ENCODE data around the gene CPPED1. TPM values are rescaled to one million over a fixed set of nuclear protein-coding genes. Genes with fewer than 3 reads are reported as not detected.

CPPED1 gene
- total and polyA plus RNA-seq, 2 experiments from 2014 or later, result 6.2 to 7.3 TPM

DNA sequence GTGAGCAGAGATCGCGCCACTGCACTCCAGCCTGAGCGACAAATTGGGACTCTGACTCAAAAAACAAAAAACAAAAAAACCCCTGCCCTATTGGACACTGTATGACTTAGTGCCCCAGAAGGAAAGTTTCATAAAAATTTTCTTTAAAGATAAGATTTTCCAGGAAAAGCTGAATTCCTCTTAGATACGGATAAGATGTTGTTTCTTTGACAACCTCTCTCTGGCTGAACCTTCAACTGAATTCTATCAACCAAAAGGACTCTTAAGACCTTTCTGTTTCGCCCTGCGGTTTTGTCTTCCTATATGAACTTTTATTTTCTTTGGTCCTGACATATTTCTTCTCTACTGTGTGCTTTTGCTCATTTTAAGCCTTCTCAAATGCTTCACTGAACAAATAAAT lies 35.8 kb downstream of the CPPED1 start:
- H3F3A ChIP-seq (replicated peaks; ENCODE audit: low read depth), result no peaks in the 10 kb centered on the region
- Mint-ChIP-seq H3K4me3 (no peak overlapping the region), H3K9me3 (no peaks in the 10 kb centered on the region), H3K27me3 (ENCODE audit: insufficient read depth, low read depth, poor library complexity) (no peaks in the 10 kb centered on the region), H3K4me1 (no peaks in the 10 kb centered on the region), H3K27ac (no peak overlapping the region), H3K36me3 (ENCODE audit: low read depth) (no peaks in the 10 kb centered on the region)
- H2AFZ ChIP-seq, result no peak overlapping the region
- H3K4me3 ChIP-seq, result no peak overlapping the region
- ATAC-seq (no peak), DNase-seq (ENCODE audit: low spot score) (no peak)
- no peaks in the 10 kb centered on the region for H3K27me3 ChIP-seq (ENCODE audit: insufficient read depth)
- H3K36me3 ChIP-seq (ENCODE audit: insufficient read depth), result no peaks in the 10 kb centered on the region
- no peaks in the 10 kb centered on the region for H3K9me2 ChIP-seq (ENCODE audit: insufficient read depth)
- no peak overlapping the region for H3K4me2 ChIP-seq
- no peaks in the 10 kb centered on the region for H4K20me1 ChIP-seq (replicated peaks; ENCODE audit: insufficient read depth)
- no peak overlapping the region for H3K27ac ChIP-seq (ENCODE audit: low read depth)
- H3K4me1 ChIP-seq (ENCODE audit: insufficient read depth), result no peaks in the 10 kb centered on the region
- TF ChIP-seq, protein P1, sequence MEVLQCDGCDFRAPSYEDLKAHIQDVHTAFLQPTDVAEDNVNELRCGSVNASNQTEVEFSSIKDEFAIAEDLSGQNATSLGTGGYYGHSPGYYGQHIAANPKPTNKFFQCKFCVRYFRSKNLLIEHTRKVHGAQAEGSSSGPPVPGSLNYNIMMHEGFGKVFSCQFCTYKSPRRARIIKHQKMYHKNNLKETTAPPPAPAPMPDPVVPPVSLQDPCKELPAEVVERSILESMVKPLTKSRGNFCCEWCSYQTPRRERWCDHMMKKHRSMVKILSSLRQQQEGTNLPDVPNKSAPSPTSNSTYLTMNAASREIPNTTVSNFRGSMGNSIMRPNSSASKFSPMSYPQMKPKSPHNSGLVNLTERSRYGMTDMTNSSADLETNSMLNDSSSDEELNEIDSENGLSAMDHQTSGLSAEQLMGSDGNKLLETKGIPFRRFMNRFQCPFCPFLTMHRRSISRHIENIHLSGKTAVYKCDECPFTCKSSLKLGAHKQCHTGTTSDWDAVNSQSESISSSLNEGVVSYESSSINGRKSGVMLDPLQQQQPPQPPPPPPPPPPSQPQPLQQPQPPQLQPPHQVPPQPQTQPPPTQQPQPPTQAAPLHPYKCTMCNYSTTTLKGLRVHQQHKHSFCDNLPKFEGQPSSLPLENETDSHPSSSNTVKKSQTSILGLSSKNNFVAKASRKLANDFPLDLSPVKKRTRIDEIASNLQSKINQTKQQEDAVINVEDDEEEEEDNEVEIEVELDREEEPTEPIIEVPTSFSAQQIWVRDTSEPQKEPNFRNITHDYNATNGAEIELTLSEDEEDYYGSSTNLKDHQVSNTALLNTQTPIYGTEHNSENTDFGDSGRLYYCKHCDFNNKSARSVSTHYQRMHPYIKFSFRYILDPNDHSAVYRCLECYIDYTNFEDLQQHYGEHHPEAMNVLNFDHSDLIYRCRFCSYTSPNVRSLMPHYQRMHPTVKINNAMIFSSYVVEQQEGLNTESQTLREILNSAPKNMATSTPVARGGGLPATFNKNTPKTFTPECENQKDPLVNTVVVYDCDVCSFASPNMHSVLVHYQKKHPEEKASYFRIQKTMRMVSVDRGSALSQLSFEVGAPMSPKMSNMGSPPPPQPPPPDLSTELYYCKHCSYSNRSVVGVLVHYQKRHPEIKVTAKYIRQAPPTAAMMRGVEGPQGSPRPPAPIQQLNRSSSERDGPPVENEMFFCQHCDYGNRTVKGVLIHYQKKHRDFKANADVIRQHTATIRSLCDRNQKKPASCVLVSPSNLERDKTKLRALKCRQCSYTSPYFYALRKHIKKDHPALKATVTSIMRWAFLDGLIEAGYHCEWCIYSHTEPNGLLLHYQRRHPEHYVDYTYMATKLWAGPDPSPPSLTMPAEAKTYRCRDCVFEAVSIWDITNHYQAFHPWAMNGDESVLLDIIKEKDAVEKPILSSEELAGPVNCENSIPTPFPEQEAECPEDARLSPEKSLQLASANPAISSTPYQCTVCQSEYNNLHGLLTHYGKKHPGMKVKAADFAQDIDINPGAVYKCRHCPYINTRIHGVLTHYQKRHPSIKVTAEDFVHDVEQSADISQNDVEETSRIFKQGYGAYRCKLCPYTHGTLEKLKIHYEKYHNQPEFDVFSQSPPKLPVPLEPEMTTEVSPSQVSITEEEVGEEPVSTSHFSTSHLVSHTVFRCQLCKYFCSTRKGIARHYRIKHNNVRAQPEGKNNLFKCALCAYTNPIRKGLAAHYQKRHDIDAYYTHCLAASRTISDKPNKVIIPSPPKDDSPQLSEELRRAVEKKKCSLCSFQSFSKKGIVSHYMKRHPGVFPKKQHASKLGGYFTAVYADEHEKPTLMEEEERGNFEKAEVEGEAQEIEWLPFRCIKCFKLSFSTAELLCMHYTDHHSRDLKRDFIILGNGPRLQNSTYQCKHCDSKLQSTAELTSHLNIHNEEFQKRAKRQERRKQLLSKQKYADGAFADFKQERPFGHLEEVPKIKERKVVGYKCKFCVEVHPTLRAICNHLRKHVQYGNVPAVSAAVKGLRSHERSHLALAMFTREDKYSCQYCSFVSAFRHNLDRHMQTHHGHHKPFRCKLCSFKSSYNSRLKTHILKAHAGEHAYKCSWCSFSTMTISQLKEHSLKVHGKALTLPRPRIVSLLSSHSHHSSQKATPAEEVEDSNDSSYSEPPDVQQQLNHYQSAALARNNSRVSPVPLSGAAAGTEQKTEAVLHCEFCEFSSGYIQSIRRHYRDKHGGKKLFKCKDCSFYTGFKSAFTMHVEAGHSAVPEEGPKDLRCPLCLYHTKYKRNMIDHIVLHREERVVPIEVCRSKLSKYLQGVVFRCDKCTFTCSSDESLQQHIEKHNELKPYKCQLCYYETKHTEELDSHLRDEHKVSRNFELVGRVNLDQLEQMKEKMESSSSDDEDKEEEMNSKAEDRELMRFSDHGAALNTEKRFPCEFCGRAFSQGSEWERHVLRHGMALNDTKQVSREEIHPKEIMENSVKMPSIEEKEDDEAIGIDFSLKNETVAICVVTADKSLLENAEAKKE (CRISPR knock-in tag; IDR thresholded peaks at IDR 0.05), result no peak
- TF ChIP-seq POLR2AphosphoS5 (IDR thresholded peaks at IDR 0.05; ENCODE audit: low read depth) (no peak), ZNF114 (CRISPR knock-in tag; IDR thresholded peaks at IDR 0.05) (no peak), CTCF (conservative IDR thresholded peaks at IDR 0.05; ENCODE audit: low read depth in 2 of 2) (no peak), JUNB (IDR thresholded peaks at IDR 0.05; ENCODE audit: unreplicated experiment) (no peak), ETS1 (IDR thresholded peaks at IDR 0.05) (no peak)
- TF ChIP-seq, protein P2, sequence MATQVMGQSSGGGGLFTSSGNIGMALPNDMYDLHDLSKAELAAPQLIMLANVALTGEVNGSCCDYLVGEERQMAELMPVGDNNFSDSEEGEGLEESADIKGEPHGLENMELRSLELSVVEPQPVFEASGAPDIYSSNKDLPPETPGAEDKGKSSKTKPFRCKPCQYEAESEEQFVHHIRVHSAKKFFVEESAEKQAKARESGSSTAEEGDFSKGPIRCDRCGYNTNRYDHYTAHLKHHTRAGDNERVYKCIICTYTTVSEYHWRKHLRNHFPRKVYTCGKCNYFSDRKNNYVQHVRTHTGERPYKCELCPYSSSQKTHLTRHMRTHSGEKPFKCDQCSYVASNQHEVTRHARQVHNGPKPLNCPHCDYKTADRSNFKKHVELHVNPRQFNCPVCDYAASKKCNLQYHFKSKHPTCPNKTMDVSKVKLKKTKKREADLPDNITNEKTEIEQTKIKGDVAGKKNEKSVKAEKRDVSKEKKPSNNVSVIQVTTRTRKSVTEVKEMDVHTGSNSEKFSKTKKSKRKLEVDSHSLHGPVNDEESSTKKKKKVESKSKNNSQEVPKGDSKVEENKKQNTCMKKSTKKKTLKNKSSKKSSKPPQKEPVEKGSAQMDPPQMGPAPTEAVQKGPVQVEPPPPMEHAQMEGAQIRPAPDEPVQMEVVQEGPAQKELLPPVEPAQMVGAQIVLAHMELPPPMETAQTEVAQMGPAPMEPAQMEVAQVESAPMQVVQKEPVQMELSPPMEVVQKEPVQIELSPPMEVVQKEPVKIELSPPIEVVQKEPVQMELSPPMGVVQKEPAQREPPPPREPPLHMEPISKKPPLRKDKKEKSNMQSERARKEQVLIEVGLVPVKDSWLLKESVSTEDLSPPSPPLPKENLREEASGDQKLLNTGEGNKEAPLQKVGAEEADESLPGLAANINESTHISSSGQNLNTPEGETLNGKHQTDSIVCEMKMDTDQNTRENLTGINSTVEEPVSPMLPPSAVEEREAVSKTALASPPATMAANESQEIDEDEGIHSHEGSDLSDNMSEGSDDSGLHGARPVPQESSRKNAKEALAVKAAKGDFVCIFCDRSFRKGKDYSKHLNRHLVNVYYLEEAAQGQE (IDR thresholded peaks at IDR 0.05; ENCODE audit: unreplicated experiment), result no peak
- no peaks in the 10 kb centered on the region for H3K79me2 ChIP-seq (replicated peaks; ENCODE audit: insufficient read depth)

All from GM23338 (cell line).